ENCODE results near the gene ARL10. TPM values are rescaled to one million over a fixed set of nuclear protein-coding genes. Genes with fewer than 3 reads are reported as not detected.
"Not testable (repeated sequence)": the region's sequence is repeated elsewhere in the genome, so short reads cannot be mapped to it uniquely, and the experiment has no call there.

Gene ARL10
- total RNA-seq, 3 donors from 2014 or later: 2.1 to 12.2 (median 2.3) TPM

DNA sequence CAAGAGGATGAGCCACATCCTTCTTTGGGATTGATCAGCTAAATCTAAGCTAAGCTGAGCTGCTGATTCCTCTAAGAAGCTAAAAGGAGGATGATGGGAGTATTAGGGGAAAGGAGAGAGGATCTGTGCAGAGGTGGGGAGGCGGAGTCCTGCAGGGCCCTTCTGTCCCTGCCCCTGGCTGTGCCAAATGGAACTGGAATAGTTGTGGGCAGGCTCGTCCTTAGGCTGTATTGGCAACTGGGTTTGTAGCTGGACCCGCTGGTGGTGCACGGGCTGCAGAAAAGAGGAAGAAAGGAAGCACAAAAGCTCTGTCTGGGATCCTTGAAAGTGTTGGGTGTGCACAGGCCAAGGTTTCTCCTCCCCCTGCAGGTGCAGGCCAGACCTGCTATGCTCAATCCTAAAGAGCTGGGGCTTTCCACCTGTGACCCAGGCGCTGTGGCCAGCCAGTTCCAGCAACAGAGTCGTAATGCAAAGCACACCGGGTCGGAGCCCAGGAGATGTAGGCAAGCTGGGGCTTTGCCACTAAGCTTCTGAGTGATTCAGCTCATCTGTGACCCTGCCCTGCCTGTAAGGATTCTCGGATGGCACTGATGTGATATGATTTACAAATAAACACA lies 41.3 kb downstream of the ARL10 start:
- Histone ChIP-seq H3K4me3 (no peak overlapping the region), H3K36me3 (ENCODE audit: low read depth) (no peaks in the 10 kb centered on the region), H3K9me3 (no peaks in the 10 kb centered on the region), H3K4me1 (ENCODE audit: low read depth) (peaks cover 48% of the 10 kb centered on the region)
- intact Hi-C loops (cut with DNase I, micrococcal nuclease): no loop called here
- TF ChIP-seq, protein P1, sequence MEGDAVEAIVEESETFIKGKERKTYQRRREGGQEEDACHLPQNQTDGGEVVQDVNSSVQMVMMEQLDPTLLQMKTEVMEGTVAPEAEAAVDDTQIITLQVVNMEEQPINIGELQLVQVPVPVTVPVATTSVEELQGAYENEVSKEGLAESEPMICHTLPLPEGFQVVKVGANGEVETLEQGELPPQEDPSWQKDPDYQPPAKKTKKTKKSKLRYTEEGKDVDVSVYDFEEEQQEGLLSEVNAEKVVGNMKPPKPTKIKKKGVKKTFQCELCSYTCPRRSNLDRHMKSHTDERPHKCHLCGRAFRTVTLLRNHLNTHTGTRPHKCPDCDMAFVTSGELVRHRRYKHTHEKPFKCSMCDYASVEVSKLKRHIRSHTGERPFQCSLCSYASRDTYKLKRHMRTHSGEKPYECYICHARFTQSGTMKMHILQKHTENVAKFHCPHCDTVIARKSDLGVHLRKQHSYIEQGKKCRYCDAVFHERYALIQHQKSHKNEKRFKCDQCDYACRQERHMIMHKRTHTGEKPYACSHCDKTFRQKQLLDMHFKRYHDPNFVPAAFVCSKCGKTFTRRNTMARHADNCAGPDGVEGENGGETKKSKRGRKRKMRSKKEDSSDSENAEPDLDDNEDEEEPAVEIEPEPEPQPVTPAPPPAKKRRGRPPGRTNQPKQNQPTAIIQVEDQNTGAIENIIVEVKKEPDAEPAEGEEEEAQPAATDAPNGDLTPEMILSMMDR (IDR thresholded peaks at IDR 0.05): no peak
- DNase-seq (peak in 2 of 3 donors; percentile 42 to 51), ATAC-seq (peak; percentile 1)

DNA sequence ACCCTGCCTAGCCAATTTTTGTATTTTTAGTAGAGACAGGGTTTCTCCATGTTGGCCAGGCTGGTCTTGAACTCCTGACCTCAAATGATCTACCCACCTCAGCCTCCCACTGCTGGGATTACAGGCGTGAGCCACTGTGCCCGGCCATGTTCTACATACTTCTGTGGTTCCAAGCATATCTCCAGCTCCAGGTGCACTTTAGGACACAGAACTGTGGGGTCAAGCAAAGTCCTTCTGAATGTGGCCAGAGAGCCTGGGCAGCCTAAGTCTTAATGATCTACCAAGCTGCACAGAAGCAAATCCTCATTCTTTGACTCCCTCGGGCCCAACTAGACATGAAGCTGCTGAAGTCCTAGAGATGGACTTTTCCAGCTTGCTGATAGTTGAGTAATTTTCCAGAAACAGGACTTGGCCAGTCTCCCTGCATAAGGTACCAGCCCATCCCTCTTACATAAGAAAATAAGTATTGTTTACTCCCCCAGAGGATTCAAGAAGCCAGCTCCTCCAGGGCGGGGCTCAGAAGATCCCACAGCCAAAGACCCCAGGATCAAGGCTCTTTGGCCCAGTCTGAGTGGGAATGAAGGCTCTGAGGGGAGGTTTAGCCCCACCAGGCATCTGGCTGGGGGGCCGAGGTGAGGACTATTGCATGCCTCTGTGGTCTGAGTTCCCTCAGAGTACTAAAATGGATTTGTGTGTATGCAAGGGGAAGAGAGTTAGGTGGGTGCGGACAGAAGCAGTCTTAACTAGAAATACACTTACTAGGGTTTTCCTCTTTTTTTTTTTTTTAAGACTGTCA lies 42.4 kb downstream of the ARL10 start:
- no peak overlapping the region for H3K4me3 ChIP-seq
- no peaks in the 10 kb centered on the region for H3K9me3 ChIP-seq
- peaks cover 39% of the 10 kb centered on the region for H3K4me1 ChIP-seq (ENCODE audit: low read depth)
- H3K36me3 ChIP-seq (ENCODE audit: low read depth): no peaks in the 10 kb centered on the region
- TF ChIP-seq, protein P1 (IDR thresholded peaks at IDR 0.05): no peak
- intact Hi-C loops (cut with DNase I, micrococcal nuclease): no loop called here
- ATAC-seq (no peak), DNase-seq (no peak)

DNA sequence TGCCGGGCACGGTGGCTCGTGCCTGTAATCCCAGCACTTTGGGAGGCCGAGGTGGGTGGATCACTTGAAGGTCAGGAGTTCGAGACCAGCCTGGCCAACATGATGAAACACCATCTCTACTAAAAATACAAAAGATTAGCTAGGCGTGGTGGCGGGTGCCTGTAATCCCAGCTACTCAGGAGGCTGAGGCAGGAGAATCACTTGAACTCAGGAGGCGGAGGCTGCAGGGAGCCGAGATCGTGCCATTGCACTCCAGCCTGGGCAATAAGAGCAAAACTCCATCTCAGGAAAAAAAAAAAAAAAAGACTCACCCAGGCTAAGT lies 42.9 kb downstream of the ARL10 start:
- peak in 1 of 3 donors; percentile 8 for DNase-seq
- H3K4me3 ChIP-seq; H3K36me3 ChIP-seq (ENCODE audit: low read depth); ATAC-seq; intact Hi-C loops (cut with DNase I, micrococcal nuclease); H3K9me3 ChIP-seq: not testable (repeated sequence)
- peaks cover 34% of the 10 kb centered on the region for H3K4me1 ChIP-seq (ENCODE audit: low read depth)

DNA sequence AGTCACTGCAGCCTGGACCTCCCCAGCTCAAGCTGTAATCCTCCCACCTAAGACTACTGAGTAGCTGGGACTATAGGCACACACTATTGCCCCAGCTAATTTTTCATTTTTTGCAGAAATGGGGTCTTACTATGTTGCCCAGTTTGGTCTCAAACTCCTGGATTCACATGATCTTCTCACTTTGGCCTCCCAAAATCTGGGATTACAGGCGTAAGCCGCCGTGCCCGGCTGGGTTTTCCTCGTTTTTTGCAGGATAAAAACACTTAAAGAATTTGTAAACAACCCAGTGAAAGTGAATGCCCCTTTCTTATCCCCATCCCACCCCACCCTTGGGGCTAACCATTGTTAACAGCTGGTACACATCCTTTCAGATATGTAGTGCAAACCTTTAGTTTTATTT lies 43.3 kb downstream of the ARL10 start:
- DNase-seq: no peak
- TF ChIP-seq, protein P1 (IDR thresholded peaks at IDR 0.05): no peak
- Histone ChIP-seq H3K9me3 (no peaks in the 10 kb centered on the region), H3K4me3 (no peak overlapping the region), H3K36me3 (ENCODE audit: low read depth) (no peaks in the 10 kb centered on the region), H3K4me1 (ENCODE audit: low read depth) (peaks cover 38% of the 10 kb centered on the region)
- no peak for ATAC-seq
- intact Hi-C loops (cut with DNase I, micrococcal nuclease): no loop called here

DNA sequence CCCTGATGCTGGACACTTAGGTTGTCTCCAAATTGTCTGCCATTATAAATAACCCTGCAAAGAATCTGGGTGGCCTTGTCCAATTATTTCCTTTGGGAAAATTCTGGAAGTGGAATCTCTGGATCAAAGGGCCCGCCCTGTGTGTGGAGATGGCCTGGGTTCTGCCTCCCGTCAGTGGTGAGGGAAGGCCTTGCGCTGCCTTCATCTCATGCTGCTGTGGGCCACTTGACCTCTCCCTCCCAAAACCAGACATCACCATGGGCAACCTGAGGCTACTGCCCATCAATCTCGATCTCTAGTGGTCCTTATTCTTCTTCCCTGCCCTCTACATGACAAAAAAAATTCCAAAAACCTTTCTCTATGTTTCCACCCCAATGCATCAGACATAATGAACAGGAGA lies 44.5 kb downstream of the ARL10 start:
- peaks cover 43% of the 10 kb centered on the region for H3K4me1 ChIP-seq (ENCODE audit: low read depth)

More for the DNA sequence above, 44.5 kb downstream of the ARL10 start:
- DNase-seq (no peak), ATAC-seq (no peak)
- no peaks in the 10 kb centered on the region for H3K36me3 ChIP-seq (ENCODE audit: low read depth)
- intact Hi-C loops (cut with DNase I, micrococcal nuclease): loop anchor here in 1 of 2 donors (10.0 kb wide), 1 partner anchor 135 kb away; the partner anchor contains the start of gene CDHR2
- no peaks in the 10 kb centered on the region for H3K9me3 ChIP-seq
- TF ChIP-seq, protein P1 (IDR thresholded peaks at IDR 0.05): no peak
- H3K4me3 ChIP-seq: no peak overlapping the region

All from mucosa of descending colon (tissue), 3 donors.